Measurements from ENCODE around the gene FKBP11. TPM values are rescaled to one million over a fixed set of nuclear protein-coding genes. Genes with fewer than 3 reads are reported as not detected.

Gene FKBP11
- total RNA-seq, 4 donors from 2014 or later: 14.7 to 32.1 (median 22.5) TPM

DNA sequence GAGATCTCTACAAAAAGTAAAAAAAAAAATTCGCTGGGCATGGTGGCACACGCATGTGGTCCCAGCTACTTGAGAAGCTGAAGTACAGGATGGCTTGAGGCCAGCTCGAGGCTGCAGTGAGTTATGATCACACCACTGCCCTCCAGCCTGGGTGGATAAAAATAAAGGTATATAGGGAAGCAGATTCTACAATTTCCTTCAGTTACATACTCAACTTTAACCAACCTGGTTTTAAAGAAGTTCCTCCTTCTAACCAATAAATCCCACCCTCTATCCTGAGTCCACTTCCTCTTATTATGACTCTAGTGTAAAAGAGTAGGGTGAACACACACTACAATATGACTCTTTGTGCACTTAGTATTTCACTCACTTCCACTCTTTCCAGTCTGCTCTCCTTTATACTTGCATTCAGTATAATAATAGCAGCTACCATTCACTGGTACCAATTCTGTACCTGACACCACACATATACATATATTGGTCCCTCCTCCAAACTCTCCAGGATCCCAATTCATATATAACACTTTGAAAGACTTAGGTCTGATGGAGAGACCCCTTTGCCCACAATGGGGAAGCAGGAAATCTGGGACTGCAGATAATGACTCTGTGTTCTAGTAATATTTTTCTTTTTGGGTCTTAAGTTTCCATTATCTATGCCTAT, 29.7 kb upstream of the FKBP11 start:
- no peak for ATAC-seq (ENCODE audit: low FRiP score)
- TF ChIP-seq CTCF (IDR thresholded peaks at IDR 0.05): no peak

GRCh38 chr12:48954061-48954460, 28.8 kb upstream of the FKBP11 start:
- ATAC-seq (ENCODE audit: low FRiP score): no peak
- no peak for DNase-seq (ENCODE audit: low spot score)
- TF ChIP-seq CTCF (IDR thresholded peaks at IDR 0.05): no peak

More for the DNA sequence above, 29.7 kb upstream of the FKBP11 start:
- no peak for DNase-seq (ENCODE audit: low spot score)

DNA sequence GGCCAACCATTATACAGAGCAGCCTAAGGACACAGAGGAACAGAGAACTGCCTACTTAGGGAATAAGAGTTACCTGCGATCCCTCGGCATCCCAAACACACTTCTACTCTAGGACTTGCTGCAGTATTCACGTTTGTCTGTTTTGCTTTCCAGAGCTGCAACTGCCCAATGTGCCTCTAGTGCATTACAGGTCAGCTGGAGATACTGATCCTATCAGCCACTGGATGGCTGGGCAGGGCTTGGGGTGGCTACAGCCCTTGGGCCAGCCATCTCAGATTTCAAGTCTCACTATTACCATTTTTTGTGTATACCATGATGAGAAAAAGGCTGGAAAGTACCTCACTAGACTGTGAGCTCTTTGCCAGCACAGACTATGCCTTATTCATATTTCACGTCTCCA, 27.4 kb upstream of the FKBP11 start:
- no peak for TF ChIP-seq CTCF (IDR thresholded peaks at IDR 0.05)
- no peak for DNase-seq (ENCODE audit: low spot score)

DNA sequence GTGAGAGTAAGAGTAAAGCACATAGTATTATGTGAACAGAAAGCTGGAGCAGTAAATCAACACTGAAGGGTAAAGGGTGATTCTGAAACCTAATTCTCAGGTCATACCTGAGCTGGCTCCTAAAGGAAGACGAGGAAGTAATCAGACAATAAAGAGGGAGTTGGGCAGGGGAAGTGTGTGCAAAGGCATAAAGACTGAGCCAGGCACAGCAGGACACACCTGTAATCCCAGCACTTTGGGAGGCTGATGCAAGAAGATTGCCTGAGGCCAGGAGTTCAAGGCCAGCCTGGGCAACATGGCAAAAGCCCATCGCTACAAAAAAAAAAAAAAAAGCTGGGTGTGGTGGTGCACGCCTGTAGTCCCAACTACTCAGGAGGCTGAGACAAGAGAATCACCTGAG, 22.4 kb upstream of the FKBP11 start:
- TF ChIP-seq CTCF (IDR thresholded peaks at IDR 0.05): no peak
- DNase-seq (ENCODE audit: low spot score): no peak
- ATAC-seq (ENCODE audit: low FRiP score): no peak

More for the DNA sequence above, 27.4 kb upstream of the FKBP11 start:
- ATAC-seq (ENCODE audit: low FRiP score): no peak

GRCh38 chr12:48946943-48947342, 21.7 kb upstream of the FKBP11 start:
- ATAC-seq (ENCODE audit: low FRiP score) (no peak), DNase-seq (ENCODE audit: low spot score) (no peak)
- no peak for TF ChIP-seq CTCF (IDR thresholded peaks at IDR 0.05)

- TF ChIP-seq CTCF (IDR thresholded peaks at IDR 0.05): no peak
- ATAC-seq (ENCODE audit: low FRiP score) (no peak), DNase-seq (ENCODE audit: low spot score) (no peak)
Measured at GRCh38 chr12:48946205-48946604, 20.9 kb upstream of the FKBP11 start.

DNA sequence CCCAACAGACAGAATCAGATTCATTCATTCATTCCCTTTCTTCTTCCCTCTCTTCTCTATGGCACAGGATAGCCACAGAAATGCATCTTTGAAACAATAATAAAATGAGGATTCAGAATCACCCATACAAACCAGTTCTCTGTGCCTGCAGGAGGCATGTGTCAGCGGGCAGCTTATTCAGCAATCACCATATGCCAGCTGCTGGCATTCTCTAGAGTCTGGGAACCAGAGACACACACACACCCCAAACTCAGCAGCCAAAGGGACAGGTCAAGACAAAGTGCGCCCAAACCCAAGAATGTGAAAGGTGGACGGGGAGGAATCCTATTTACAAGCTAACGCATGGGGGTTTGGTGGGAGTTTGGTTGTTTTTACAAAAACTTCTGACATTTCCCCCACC, 17.9 kb upstream of the FKBP11 start:
- DNase-seq (ENCODE audit: low spot score) (no peak), ATAC-seq (ENCODE audit: low FRiP score) (no peak)
- TF ChIP-seq CTCF (IDR thresholded peaks at IDR 0.05): no peak

Data from omental fat pad (tissue), 4 donors.